GM18505 (cell line): ENCODE measurements around the gene NEDD4.
"Not testable (repeated sequence)": the region's sequence is repeated elsewhere in the genome, so short reads cannot be mapped to it uniquely, and the experiment has no call there.

Experiments
- ATAC-seq: cut with Tn5 transposase; IDR thresholded peaks from one replicate; pipeline ENCODE4 v1.9.1; 2021; ENCODE audit not compliant: unreplicated experiment
- POLR2A ChIP-seq: IDR thresholded peaks from 4 replicates; pipeline ENCODE4 v1.6.1; 2011; ENCODE audit warnings: borderline replicate concordance; ENCODE audit not compliant: insufficient read depth, insufficient read length; ENCODE audit errors: extremely low read depth

NEDD4 gene

DNA sequence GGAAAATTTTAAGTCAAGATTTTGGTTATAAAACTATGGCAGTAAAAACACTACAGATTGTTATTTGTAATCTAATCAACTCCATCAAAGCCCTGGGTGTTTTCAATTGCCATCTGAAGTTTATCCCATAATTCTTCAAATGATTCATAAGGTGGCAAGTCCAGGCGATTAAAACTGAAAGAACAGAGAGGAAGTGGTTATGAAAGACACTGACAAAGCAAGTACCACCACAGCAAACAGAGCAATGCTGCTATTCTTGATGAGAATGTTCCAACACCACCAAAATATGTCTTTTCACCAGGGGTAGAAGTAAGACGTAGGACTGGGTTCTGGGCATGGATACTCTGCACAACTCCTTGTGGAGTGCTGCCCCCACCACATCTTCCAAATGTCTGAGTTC, 163.6 kb downstream of the NEDD4 start:
- peak; percentile 79 for ATAC-seq
- TF ChIP-seq POLR2A, result no peak

DNA sequence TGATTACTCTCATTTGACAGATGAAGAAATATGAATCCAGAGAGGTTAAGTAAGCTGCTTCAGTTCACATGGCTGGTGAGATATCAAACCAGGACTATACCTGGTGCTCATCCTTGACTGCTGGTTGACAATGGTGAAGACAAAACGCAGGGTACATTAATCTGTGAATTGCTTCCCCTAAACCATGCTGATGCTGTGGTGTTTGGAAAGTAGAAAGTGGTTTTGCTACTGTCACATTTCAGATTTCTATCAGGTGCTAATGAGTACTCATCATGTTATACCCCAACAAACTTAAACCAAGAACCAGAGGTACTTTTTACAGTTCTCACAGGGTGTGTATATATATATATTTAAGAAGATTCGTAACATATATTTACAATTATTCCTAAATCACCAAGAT, 165.5 kb downstream of the NEDD4 start:
- ATAC-seq, result no peak

DNA sequence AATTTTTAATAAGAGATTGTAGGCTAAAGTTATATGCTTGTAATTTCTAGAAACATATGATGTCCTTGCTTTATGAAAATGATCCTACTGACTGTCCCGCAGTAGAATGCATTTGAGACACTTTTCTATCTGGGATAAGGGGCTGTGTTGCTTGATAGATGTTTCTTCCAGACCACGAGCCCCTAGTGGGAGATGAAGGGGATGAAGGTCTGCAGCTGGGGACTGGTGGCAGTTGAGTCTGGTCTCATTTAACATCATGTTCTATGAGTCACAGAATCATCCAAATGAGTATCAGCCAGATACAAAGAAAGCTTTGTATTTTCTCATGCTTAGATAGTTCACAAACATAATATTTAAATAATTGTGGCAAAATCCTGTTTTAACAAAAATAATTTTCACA, 166.2 kb downstream of the NEDD4 start:
- no peak for ATAC-seq
- no peak for TF ChIP-seq POLR2A

More for the DNA sequence above, 165.5 kb downstream of the NEDD4 start:
- no peak for TF ChIP-seq POLR2A

DNA sequence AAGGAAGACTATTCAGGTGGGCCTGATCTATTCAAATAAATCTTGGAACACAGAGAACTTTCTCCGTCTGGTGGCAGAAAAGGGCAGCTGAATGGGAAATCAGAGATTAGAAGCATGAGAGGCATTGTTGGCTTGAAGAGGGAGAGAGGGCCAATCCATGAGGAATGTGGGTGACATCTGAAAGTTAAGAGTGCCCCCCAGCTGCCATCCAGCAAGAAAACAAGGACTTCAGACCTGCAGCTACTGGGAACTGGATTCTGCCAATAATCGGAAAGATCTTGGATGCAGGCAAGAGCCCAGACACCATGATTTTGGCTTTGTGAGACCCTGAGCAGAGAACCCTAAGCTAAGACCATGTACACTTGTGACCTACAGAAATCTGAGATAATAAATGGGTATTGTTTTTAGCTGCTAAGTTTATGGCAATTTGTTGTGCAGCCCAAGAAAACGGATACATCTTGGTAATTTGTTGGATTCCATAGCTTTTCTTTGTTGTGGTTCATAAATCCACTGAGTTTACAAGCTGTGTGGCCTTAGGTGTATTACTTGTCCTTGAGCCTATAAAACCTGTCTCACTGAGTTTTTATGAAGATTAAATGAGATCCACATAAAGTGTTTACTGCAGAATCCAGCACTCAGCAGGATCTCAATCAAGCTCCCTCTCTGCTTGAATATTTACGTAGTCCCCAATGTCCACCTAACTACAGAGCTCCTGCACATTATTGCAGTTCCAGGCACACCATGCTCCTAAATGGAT, 168.4 kb downstream of the NEDD4 start:
- ATAC-seq, result no peak

DNA sequence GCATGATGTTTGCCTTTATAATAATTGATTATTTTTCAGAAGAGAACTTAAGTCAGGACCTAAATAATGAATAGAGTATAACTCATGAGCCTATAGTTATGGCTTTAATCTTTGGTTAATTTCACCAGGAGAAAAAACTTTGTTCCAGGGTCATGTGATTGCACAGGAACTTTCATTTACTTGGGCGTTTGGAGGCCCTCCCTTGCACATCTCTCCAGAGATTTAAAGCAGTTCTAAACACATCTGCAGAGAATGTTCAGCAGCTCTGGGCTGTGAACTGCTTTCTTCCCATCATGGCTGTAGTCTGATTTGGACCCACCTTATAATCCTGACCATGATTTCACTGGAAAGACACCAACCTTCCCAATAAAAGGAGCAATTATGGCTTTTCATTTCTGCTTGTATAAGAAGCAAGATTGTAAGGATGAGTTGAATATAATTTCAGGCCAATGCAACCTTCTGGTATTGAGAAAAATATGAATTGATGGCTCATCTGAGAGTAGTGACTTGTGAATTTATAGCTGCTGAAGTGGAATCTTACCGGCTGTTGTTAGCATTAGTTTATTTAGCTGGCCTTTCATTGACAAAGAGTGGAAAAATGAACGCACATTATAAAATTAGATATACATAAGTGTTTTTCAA, 169.6 kb downstream of the NEDD4 start:
- ATAC-seq, result no peak

More for the DNA sequence above, 168.4 kb downstream of the NEDD4 start:
- no peak for TF ChIP-seq POLR2A

DNA sequence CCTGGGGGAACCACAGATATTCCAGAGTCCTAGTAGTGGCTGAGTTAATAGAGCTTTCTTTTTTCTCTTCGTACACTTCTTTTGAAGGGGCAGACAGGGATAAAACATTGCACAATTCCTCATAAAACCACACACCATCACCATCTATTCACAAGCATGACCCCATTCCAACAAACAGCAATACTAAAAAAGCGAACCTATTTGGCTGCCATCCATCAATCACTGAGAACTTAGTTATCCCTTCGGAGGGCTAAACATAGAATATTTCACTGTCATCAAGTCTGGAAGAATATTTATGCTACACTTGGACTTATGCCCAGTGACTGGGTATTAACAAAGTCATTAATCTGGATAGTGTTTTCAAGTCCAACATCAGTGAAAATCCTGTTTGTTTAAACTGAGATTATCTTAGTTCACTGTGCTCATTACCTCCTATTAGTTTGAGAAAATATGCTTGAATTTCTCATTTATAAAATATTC, 170.2 kb downstream of the NEDD4 start:
- no peak for ATAC-seq
- no peak for TF ChIP-seq POLR2A

More for the DNA sequence above, 169.6 kb downstream of the NEDD4 start:
- TF ChIP-seq POLR2A, result no peak

DNA sequence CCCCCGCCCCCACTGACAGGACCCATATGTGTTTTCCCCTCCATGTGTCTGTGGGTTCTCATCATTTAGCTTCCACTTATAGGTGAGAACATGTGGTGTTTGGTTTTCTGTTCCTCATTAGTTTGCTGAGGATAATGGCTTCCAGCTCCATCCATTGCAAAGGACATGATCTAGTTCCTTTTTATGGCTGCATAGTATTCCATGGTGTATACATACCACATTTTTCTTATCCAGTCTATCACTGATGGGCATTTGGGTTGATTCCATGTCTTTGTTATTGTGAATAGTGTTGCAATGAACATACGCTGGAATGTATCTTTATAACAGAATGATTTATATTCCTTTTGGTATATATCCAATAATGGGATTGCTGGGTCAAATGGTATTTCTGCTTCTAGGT, 171.7 kb downstream of the NEDD4 start:
- not testable (repeated sequence) for ATAC-seq

DNA sequence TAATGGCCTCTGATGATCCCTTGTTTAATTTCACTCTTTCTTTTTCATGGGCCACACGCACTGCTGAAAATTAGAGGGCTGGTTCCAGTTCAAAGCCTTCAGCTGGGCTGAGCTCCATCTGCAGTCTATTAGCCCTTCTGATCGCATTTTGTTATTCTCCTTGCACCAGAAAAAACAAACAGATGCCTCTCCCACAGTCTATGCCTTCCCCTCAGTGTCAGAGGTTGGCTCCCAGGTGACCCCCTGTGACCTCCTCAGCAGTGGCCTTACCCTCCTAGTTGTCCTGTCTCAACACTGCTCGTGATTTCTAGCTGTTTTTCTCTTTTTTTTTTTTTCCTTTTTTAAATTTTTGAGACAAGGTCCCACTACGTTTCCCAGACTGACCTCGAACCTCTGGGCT, 173.4 kb downstream of the NEDD4 start:
- ATAC-seq, result no peak
- no peak for TF ChIP-seq POLR2A

DNA sequence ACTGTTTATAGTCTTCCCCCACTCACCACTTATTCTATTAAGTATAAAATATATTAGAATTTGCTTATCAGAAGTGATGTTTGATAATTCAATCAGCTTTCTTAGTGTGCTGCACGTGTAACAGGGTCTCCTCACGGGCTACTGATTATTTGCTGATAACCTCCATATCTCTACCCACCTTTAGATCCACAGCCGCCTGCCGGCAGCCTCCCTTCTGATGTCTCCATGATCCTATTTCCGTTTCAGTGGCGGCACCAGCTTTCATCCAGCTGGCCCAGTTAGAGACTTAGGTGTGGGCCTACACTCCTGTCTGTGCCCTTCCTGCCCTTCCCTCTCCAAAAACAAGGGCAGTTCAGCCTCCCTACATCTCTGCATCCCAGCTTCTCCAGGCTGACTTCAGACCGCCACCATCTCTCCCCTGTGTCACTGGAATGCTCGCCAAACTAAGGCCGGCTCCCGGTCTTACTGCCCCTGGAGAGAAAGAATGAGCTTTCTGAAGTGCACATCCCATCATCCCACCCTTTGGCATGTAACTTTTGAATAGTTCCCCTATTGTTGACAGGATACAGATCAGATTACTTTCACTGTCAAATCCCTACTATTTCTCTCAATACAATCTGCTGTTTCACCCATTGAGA, 173.9 kb downstream of the NEDD4 start:
- no peak for TF ChIP-seq POLR2A
- ATAC-seq, result no peak

DNA sequence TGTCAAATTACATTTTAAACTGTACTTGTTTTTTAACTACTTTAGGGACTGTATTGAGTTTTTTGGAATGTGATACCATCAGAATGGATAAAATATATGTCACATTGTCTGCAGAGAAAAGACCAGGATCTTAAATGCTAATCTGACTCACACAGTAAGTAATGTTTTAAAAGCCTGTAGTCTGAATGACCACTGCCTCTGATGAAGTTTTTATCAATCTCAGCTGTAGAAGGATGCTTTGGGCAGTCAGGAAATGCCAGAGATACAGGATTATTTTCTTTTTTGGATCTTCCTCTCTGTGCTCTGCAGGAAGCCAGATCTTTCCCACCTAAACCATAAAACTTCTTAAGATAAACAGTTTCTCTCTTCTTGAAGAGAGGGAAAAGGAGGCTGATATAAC, 177.4 kb downstream of the NEDD4 start:
- no peak for ATAC-seq

DNA sequence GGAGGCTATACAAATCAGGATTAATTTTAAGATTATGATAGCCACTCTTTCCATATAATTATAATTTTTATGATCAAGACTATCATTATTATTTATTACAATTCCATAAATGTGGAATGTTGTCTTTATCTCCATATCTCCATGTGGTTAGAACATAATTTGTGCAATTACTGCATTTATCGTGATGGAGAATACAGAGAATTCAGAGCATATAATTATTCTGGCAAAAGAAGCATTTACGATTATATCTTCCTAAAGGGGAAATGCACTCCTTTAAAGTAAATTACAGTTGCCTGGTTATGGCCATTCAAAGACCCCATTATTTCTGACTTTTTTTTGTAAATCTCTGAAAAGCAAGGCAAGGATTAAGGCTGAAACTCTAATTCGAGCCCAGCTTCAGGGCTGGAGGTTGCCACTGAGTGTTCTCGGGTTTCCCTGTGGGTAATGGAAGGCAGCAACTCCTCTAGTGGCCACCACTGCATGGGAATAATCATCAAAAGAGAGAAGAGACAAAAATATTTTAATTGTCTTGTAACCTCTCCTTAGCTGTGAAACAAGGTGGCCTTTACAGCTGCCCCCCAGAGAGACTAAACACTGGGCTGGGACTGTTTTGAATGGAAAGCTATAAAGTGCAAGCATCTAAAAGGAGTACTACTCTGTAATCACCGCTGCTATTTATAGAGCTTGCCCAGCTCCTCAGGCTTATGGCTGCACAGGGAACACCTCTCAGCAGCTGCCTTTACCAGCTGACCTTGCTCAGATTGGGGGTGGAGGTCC, 190.6 kb downstream of the NEDD4 start:
- no peak for ATAC-seq
- TF ChIP-seq POLR2A, result no peak

More for the DNA sequence above, 177.4 kb downstream of the NEDD4 start:
- TF ChIP-seq POLR2A, result no peak

DNA sequence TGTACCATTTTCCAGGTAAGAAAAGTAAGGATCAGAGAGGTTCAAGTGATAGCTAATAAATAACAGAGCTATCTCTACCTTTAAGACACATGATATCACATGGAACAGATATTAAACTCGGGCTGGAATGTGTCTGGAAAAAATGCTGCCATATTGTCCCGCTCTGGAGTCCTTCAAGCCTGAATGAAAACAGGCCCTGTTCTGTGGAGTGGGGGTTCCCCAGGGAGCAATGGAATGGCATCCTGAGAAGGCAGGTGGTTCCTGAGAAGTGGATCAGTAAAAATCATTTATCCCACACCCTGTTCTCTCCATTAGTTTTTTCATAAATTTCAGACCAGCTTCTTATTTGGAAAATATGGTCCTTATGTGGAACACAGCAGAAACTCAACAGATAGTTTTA, 193.2 kb downstream of the NEDD4 start:
- no peak for TF ChIP-seq POLR2A
- no peak for ATAC-seq
